K562 (cell line): ENCODE measurements around the gene COL28A1. TPM values are rescaled to one million over a fixed set of nuclear protein-coding genes. Genes with fewer than 3 reads are reported as not detected.

ENCODE experiments used
- ATAC-seq: fragments of 200-7000 bp; cut with Tn5 transposase; 3 replicates; pipeline ENCODE4 v1.9.1; 2020; ENCODE audit warnings: moderate library complexity
- BruUV-seq: library from RNA; stranded (reverse); fragments of 400-500 nt; replicated peaks from 2 replicates; lab custom pipeline; 2021; lab: Mats Ljungman, UMichigan
- CTCF ChIA-PET: fragments of 300-600 bp; formaldehyde crosslinking; extraction: SDS; loops from one replicate; lab custom pipeline; 2021; ENCODE audit warnings: low intra/inter-chr PET ratio; lab: Yijun Ruan, JAX
- POLR2A ChIA-PET: fragments of 300-600, 350-650 bp; sonication (Branson Sonifier 250); formaldehyde crosslinking; extraction: SDS; loops from one replicate; lab custom pipeline; 2021; ENCODE audit warnings: antibody characterized with exemption, inconsistent platforms; lab: Yijun Ruan, JAX
- DNase-seq, 4 experiments: peaks; one replicate each; pipeline versions ENCODE4 v3.0.0 to v3.0.0-alpha.2; 2011 to 2018; ENCODE audit warnings: low spot score in 3 of 4, mixed read lengths in 3 of 4; ENCODE audit errors: extremely low read depth in 1 of 4
- FAIRE-seq: peaks from 2 replicates; lab custom pipeline; 2011; peaks lifted over from hg19 to GRCh38; lab: Jason Lieb, UNC
- H2AFZ ChIP-seq: 2 replicates; pipeline ENCODE4 v1.6.0; 2011; ENCODE audit warnings: low read depth, low read length, control low read depth, inconsistent platforms
- H3K27ac ChIP-seq: fragments of 200-600 bp; 3 replicates; pipeline ENCODE4 v1.8.0; 2011; ENCODE audit warnings: low read depth, mild to moderate bottlenecking, control low read depth, inconsistent platforms, low read length, moderate library complexity, mixed read lengths; ENCODE audit errors: extremely low read depth
- H3K27me3 ChIP-seq, 2 experiments: fragments of 300-600 bp in 1 of 2; 2 replicates in 1 of 2; 3 replicates in 1 of 2; pipeline versions ENCODE4 v1.6.0 to v1.8.0; 2011; ENCODE audit warnings: inconsistent platforms in 2 of 2, low read length in 2 of 2, mild to moderate bottlenecking in 1 of 2, mixed read lengths in 1 of 2, moderate library complexity in 1 of 2; ENCODE audit not compliant: control insufficient read depth in 2 of 2, insufficient read depth in 2 of 2
- H3K36me3 ChIP-seq: fragments of 300-600 bp; 3 replicates; pipeline ENCODE4 v1.8.0; 2011; ENCODE audit warnings: mild to moderate bottlenecking, low read length, inconsistent platforms; ENCODE audit not compliant: control insufficient read depth, insufficient read depth
- H3K4me1 ChIP-seq, 2 experiments: fragments of 200-600 bp in 1 of 2; replicated peaks in 1 of 2; 2 replicates in 1 of 2; 3 replicates in 1 of 2; pipeline versions ENCODE4 v1.5.1 to v1.8.0; 2011; ENCODE audit warnings: inconsistent platforms in 2 of 2, low read length in 2 of 2, mild to moderate bottlenecking in 1 of 2, mixed read lengths in 1 of 2, moderate library complexity in 1 of 2; ENCODE audit not compliant: control insufficient read depth in 2 of 2, insufficient read depth in 2 of 2
- H3K4me2 ChIP-seq: 2 replicates; pipeline ENCODE4 v1.6.1; 2011; ENCODE audit warnings: low read length, control low read depth, inconsistent platforms, mixed read lengths; ENCODE audit not compliant: insufficient read depth
- H3K4me3 ChIP-seq: fragments of 200-600 bp; sonication (generic), shearing (Covaris generic); 2 replicates; pipeline ENCODE4 v1.5.1; 2016; ENCODE audit warnings: control low read depth, inconsistent platforms
- H3K79me2 ChIP-seq: fragments of 200-600 bp; 3 replicates; pipeline ENCODE4 v1.8.0; 2011; ENCODE audit warnings: low read length, inconsistent platforms; ENCODE audit not compliant: control insufficient read depth, insufficient read depth
- H3K9ac ChIP-seq, 2 experiments: 2 replicates each; pipeline versions ENCODE4 v1.6.0 to v1.6.1; 2011; ENCODE audit warnings: low read depth in 2 of 2, low read length in 2 of 2, control low read depth in 1 of 2, inconsistent platforms in 1 of 2, mild to moderate bottlenecking in 1 of 2, mixed read lengths in 1 of 2; ENCODE audit not compliant: insufficient read depth in 1 of 2
- H3K9me1 ChIP-seq: one replicate; pipeline ENCODE4 v1.6.0; 2011; ENCODE audit warnings: inconsistent platforms, mild to moderate bottlenecking, low read length, moderate library complexity; ENCODE audit not compliant: control insufficient read depth, insufficient read depth
- H3K9me3 ChIP-seq: replicated peaks from 2 replicates; pipeline ENCODE4 v1.5.1; 2011; ENCODE audit warnings: low read depth, low read length, inconsistent platforms; ENCODE audit not compliant: control insufficient read depth, insufficient read depth
- H4K20me1 ChIP-seq: replicated peaks from 2 replicates; pipeline ENCODE4 v1.6.1; 2011; ENCODE audit warnings: low read length, inconsistent platforms, mixed read lengths; ENCODE audit not compliant: control insufficient read depth, insufficient read depth
- ARID2 ChIP-seq: fragments of 450-650 bp; IDR thresholded peaks from 2 replicates; pipeline ENCODE4 v1.6.1; 2017; ENCODE audit warnings: antibody characterized with exemption, mild to moderate bottlenecking
- CBX3 ChIP-seq, 2 experiments: IDR thresholded peaks; 1 replicate in 1 of 2; 2 replicates in 1 of 2; pipeline ENCODE4 v1.6.1; 2012; ENCODE audit warnings: inconsistent platforms in 2 of 2, low read length in 2 of 2, borderline replicate concordance in 1 of 2, control low read depth in 1 of 2
- ELK1 ChIP-seq: sonication (generic); formaldehyde crosslinking; IDR thresholded peaks from 2 replicates; pipeline ENCODE4 v1.8.1; 2022; ENCODE audit warnings: missing genetic modification reagents
- GATAD2B ChIP-seq: fragments of 450-650 bp; IDR thresholded peaks from 2 replicates; pipeline ENCODE4 v1.6.1; 2017; ENCODE audit warnings: mild to moderate bottlenecking, borderline replicate concordance
- HCFC1 ChIP-seq: IDR thresholded peaks from 2 replicates; pipeline ENCODE4 v1.6.1; 2012; ENCODE audit warnings: low read depth, low read length, improper control_type of control experiment
- RB1 ChIP-seq: fragments of 450-650 bp; IDR thresholded peaks from 2 replicates; pipeline ENCODE4 v1.6.1; 2017; ENCODE audit warnings: low read depth, mild to moderate bottlenecking
- REST ChIP-seq, 2 experiments: fragments of 450-650 bp; formaldehyde crosslinking in 1 of 2; IDR thresholded peaks; 2 replicates each; pipeline versions ENCODE4 v1.4.0 to v1.6.1; 2014 to 2020; ENCODE audit warnings: mild to moderate bottlenecking in 2 of 2, borderline replicate concordance in 1 of 2, low read depth in 1 of 2
- TCF15 ChIP-seq: fragments of 250-450 bp; sonication (Bioruptor Pico); IDR thresholded peaks from 2 replicates; pipeline ENCODE4 v1.8.0; 2022; ENCODE audit warnings: moderate library complexity, mild to moderate bottlenecking, inconsistent platforms
- WGBS: fragments of 100-300 bp; shearing (Covaris generic); methylation state at CpG from one replicate; pipeline ENCODE4 v1.1.6; 2016; ENCODE audit warnings: low coverage, mixed read lengths; ENCODE audit not compliant: insufficient coverage; ENCODE audit errors: missing lambda C conversion rate; 5-methylcytosine and 5-hydroxymethylcytosine counted together
- in situ Hi-C: fragments of 300-500 bp; cut with MboI; formaldehyde crosslinking; loops from 4 replicates; pipeline ENCODE4 v1.15.0; 2018; ENCODE audit warnings: inconsistent platforms, mixed read lengths
- intact Hi-C: fragments of 100-400 bp; cut with micrococcal nuclease; formaldehyde crosslinking; loops from 2 replicates; pipeline ENCODE4 v1.14.2; 2022
- polyA plus RNA-seq, 8 experiments: library from polyadenylated mRNA; depleted of rRNA in 4 of 8; stranded (reverse) in 5 of 8; unstranded in 3 of 8; fragments of >200 nt; fragmentation: Nextera tagmentation in 2 of 8; fragmentation: Illumina TruSeq in 1 of 8; extraction: Ambion mirVana in 2 of 8; extraction: Trizol in 1 of 8; gene quantifications; 2 replicates each; pipeline versions ENCODE4 v1.2.1 to v1.2.3, GENCODE V29; 2011 to 2014; ENCODE audit warnings: inconsistent platforms in 1 of 8, missing spikeins in 1 of 8
- total RNA-seq, 7 experiments: library from RNA; depleted of rRNA in 6 of 7; stranded (reverse); fragments of >200 nt in 6 of 7; fragmentation: Illumina TruSeq in 2 of 7; extraction: Trizol in 2 of 7; gene quantifications; 2 replicates each; pipeline versions ENCODE4 v1.2.1 to v1.2.3, GENCODE V29; 2011 to 2021; ENCODE audit warnings: low replicate concordance in 1 of 7

The COL28A1 gene
- total and polyA plus RNA-seq, 9 of the 15 experiments (the other 6 are each of a cell fraction or from before 2014, with no cell fraction given) = 0.03 to 0.13 (median 0.05) TPM; not detected in 3

- no peaks in the 10 kb centered on the region for H3K79me2 ChIP-seq
- H3K27ac ChIP-seq = no peak overlapping the region
- H4K20me1 ChIP-seq = no peaks in the 10 kb centered on the region
- H3K9me1 ChIP-seq = no peaks in the 10 kb centered on the region
- DNase-seq = peak; percentile 21 to 76 (median 40)
- peak overlapping the region; percentile 88 for H2AFZ ChIP-seq
- 7% methylated on average over 14 of the region's 14 CpGs for WGBS
- H3K36me3 ChIP-seq = no peaks in the 10 kb centered on the region
- ChIA-PET CTCF (interaction anchor here (0.7 to 2.0 kb wide), 5 partner anchors 115 to 987 kb away, joined by 3 to 25 read pairs (median 3); no protein-coding TSS in a partner anchor), POLR2A (interaction anchor here (0.6 kb wide), 1 partner anchor 11 kb away, joined by 3 read pairs; no protein-coding TSS in a partner anchor)
- intact Hi-C loops (loop anchor here (1.0 to 5.0 kb wide), 7 partner anchors 118 to 940 kb away; partner anchors contain the start of gene C1GALT1), in situ Hi-C loops (loop anchor here (5.0 to 25.0 kb wide), 3 partner anchors 113 to 870 kb away; partner anchors contain the start of gene COL28A1)
- H3K27me3 ChIP-seq = peaks cover 0 to 6% of the 10 kb centered on the region in 2 experiments; a peak in 4 of 5 replicates
- H3K4me1 ChIP-seq = peaks cover 0 to 5% of the 10 kb centered on the region in 2 experiments; a peak in 2 of 5 replicates
- no peaks in the 10 kb centered on the region for H3K9me3 ChIP-seq
- FAIRE-seq = peak; percentile 92
- BruUV-seq = no TSS peak
- ATAC-seq = peak; percentile 97
- H3K4me2 ChIP-seq = peak overlapping the region; percentile 85
- no peak overlapping the region for H3K9ac ChIP-seq
- peak overlapping the region; percentile 34 for H3K4me3 ChIP-seq
- TF ChIP-seq ELK1 (CRISPR knock-in tag) (no peak), TCF15 (CRISPR knock-in tag) (no peak), HCFC1 (no peak), REST (IDR thresholded peaks at IDR 0.05; ENCODE audit: borderline replicate concordance) (peak; percentile 84; the same call in 1 of the 2 replicates), REST (CRISPR knock-in tag; IDR thresholded peaks at IDR 0.05; ENCODE audit: low read depth) (no peak), CBX3 (IDR thresholded peaks at IDR 0.05; ENCODE audit: borderline replicate concordance in 1 of 2, low read length in 2 of 2) (peak in 1 of 2 experiments; percentile 43; a peak in 1 of 3 replicates), RB1 (0 out of 2 replicates have a peak, but pooled peaks have one; percentile 16), ARID2 (peak; percentile 79), GATAD2B (no peak)
Measured at GRCh38 chr7:7424151-7424873, 111.4 kb downstream of the COL28A1 start.
